Osteoblast (primary cell): Measurements from ENCODE around the gene SCGB1C1. TPM values are rescaled to one million over a fixed set of nuclear protein-coding genes. Genes with fewer than 3 reads are reported as not detected.
"Not testable (repeated sequence)": the region's sequence is repeated elsewhere in the genome, so short reads cannot be mapped to it uniquely, and the experiment has no call there.

ENCODE experiments used
- DNase-seq: peaks from one replicate; pipeline ENCODE4 v3.0.0; 2011; ENCODE audit warnings: low spot score, mixed read lengths; ENCODE audit not compliant: insufficient read length; ENCODE audit errors: missing footprints
- H2AFZ ChIP-seq: 2 replicates; pipeline ENCODE4 v1.6.0; 2011; ENCODE audit warnings: mild to moderate bottlenecking, low read length
- H3K27ac ChIP-seq: 2 replicates; pipeline ENCODE4 v1.5.1; 2011; ENCODE audit warnings: mild to moderate bottlenecking, low read depth, low read length, moderate library complexity
- H3K27me3 ChIP-seq: 2 replicates; pipeline ENCODE4 v1.6.0; 2012; ENCODE audit warnings: mild to moderate bottlenecking, control low read depth, inconsistent platforms, low read length, moderate library complexity; ENCODE audit not compliant: insufficient read depth
- H3K36me3 ChIP-seq: 2 replicates; pipeline ENCODE4 v1.5.1; 2011; ENCODE audit warnings: mild to moderate bottlenecking, low read length, control low read depth, moderate library complexity; ENCODE audit not compliant: insufficient read depth
- H3K4me1 ChIP-seq: 2 replicates; pipeline ENCODE4 v1.5.1; 2011; ENCODE audit warnings: mild to moderate bottlenecking, low read length, control low read depth, moderate library complexity; ENCODE audit not compliant: insufficient read depth
- H3K4me2 ChIP-seq: 2 replicates; pipeline ENCODE4 v1.6.0; 2011; ENCODE audit warnings: mild to moderate bottlenecking, low read length; ENCODE audit not compliant: insufficient read depth
- H3K4me3 ChIP-seq: fragments of 200-600 bp; sonication (generic); 3 replicates; pipeline ENCODE4 v1.5.1; 2012; ENCODE audit warnings: mild to moderate bottlenecking, low read length, inconsistent platforms; ENCODE audit not compliant: insufficient read depth
- H3K79me2 ChIP-seq: 2 replicates; pipeline ENCODE4 v1.6.0; 2012; ENCODE audit warnings: mild to moderate bottlenecking, low read length, control low read depth, inconsistent platforms; ENCODE audit not compliant: insufficient read depth
- H3K9me3 ChIP-seq: 2 replicates; pipeline ENCODE4 v1.5.1; 2011; ENCODE audit warnings: low read depth, low read length, control low read depth
- H4K20me1 ChIP-seq: 2 replicates; pipeline ENCODE4 v1.6.0; 2012; ENCODE audit warnings: mild to moderate bottlenecking, low read length, control low read depth; ENCODE audit not compliant: insufficient read depth
- CTCF ChIP-seq: IDR thresholded peaks from 2 replicates; pipeline ENCODE4 v1.5.1; 2011; ENCODE audit warnings: mild to moderate bottlenecking, low read depth, low read length, moderate library complexity; ENCODE audit errors: extremely low read depth
- small RNA-seq: library from RNA; depleted of rRNA; stranded (forward); fragments of <200 nt; gene quantifications from one replicate; pipeline ENCODE3, GENCODE V24; 2012
- total RNA-seq: library from RNA; depleted of rRNA; stranded (reverse); fragments of >200 nt; gene quantifications from 2 replicates; pipeline ENCODE4 v1.2.3, GENCODE V29; 2012

Gene SCGB1C1
- total RNA-seq, 1 donor: not detected

- H2AFZ ChIP-seq: peak within 1 kb of the TSS; percentile 96
- peaks cover 58% of the 10 kb centered on the region for H3K79me2 ChIP-seq
- peaks cover 22% of the 10 kb centered on the region for H4K20me1 ChIP-seq
- H3K36me3 ChIP-seq: peaks cover 21% of the 10 kb centered on the region
- peak within 1 kb of the TSS; percentile 100 for H3K4me2 ChIP-seq
- peak within 1 kb of the TSS; percentile 90 for H3K27ac ChIP-seq
- peak; percentile 99 for DNase-seq
- no peak for TF ChIP-seq CTCF
- peaks cover 19% of the 10 kb centered on the region for H3K4me1 ChIP-seq
- H3K27me3 ChIP-seq: no peaks in the 10 kb centered on the region
- H3K4me3 ChIP-seq: peak within 1 kb of the TSS; percentile 91
- H3K9me3 ChIP-seq: no peaks in the 10 kb centered on the region
Measured at GRCh38 chr11:236774-237767, 44.2 kb downstream of the SCGB1C1 start, which contains the start of gene PSMD13. PSMD13 (plus strand) TSS chr11:236976; CDS start chr11:237050, 74 bp downstream.

DNA sequence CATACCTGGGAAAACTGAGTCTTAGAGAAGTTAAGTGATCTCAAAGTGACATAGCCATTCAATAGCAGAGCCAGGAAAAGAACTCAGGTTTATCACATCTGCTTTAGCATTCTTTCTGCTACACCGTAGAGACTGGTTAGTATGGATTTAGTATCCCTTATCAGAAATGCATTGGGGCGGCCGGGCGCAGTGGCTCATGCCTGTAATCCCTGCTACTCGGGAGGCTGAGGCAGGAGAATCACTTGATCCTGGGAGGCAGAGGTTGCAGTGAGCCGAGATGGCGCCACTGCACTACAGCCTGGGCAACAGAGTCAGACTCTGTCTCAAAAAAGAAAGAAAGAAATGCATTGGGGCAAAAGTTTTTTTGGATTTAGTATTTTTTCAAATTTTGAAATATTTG is 45.5 kb downstream of the SCGB1C1 start:
- H2AFZ ChIP-seq, H3K4me3 ChIP-seq, H3K9me3 ChIP-seq, DNase-seq, H3K27me3 ChIP-seq: not testable (repeated sequence)
- H3K27ac ChIP-seq: peak overlapping the region; percentile 90
- H3K36me3 ChIP-seq: peaks cover 32% of the 10 kb centered on the region
- peaks cover 63% of the 10 kb centered on the region for H3K79me2 ChIP-seq
- peaks cover 19% of the 10 kb centered on the region for H3K4me1 ChIP-seq
- peaks cover 25% of the 10 kb centered on the region for H4K20me1 ChIP-seq
- peak overlapping the region; percentile 100 for H3K4me2 ChIP-seq

DNA sequence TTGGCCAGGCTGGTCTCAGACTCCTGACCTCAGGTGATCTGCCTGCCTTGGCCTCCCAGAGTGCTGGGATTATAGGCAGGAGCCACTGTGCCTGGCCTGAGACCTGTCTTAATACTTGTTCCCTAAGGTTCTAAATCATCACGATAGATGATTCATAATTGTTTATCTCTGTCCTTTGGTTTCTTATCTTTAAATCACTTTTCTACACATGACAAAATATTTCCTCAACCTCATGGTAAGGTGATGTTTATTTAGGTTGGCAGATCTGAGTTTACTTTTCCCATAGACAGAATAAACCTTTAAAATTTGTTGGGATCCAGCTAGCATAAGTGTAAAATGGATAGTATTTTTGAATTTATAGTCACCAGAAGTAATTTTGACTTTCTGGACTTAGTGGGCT is 47.4 kb downstream of the SCGB1C1 start:
- Histone ChIP-seq H3K36me3 (peaks cover 52% of the 10 kb centered on the region), H3K27ac (no peak overlapping the region), H4K20me1 (peaks cover 34% of the 10 kb centered on the region), H3K9me3 (no peaks in the 10 kb centered on the region), H3K4me3 (no peak overlapping the region), H3K27me3 (no peaks in the 10 kb centered on the region), H2AFZ (no peak overlapping the region), H3K4me2 (no peak overlapping the region), H3K79me2 (peaks cover 67% of the 10 kb centered on the region), H3K4me1 (peaks cover 16% of the 10 kb centered on the region)
- no peak for TF ChIP-seq CTCF
- no peak for DNase-seq

- TF ChIP-seq CTCF: no peak
- Histone ChIP-seq H3K4me3 (no peak overlapping the region), H3K4me1 (peaks cover 11% of the 10 kb centered on the region), H3K79me2 (peaks cover 63% of the 10 kb centered on the region), H3K9me3 (no peaks in the 10 kb centered on the region), H4K20me1 (peaks cover 35% of the 10 kb centered on the region), H3K27me3 (no peaks in the 10 kb centered on the region), H3K36me3 (peaks cover 64% of the 10 kb centered on the region), H3K4me2 (no peak overlapping the region), H2AFZ (no peak overlapping the region), H3K27ac (no peak overlapping the region)
- DNase-seq: no peak
Measured at GRCh38 chr11:241634-242033, 48.8 kb downstream of the SCGB1C1 start.

Small RNA genes within 50 kb of the gene (small RNA-seq; reads per million reads assigned to genes)
- not detected for gene RNU6-447P

Other genes starting within 250 kb of the SCGB1C1 start
- gene BET1L, start 14.3 kb downstream of the SCGB1C1 start, total RNA-seq: 24.6 and 25.6 TPM in 2 replicates
- gene RIC8A, start 14.6 kb downstream of the SCGB1C1 start, total RNA-seq: 128 and 134 TPM in 2 replicates
- 10.9 and 11.2 TPM in 2 replicates for gene SIRT3, start 43.3 kb downstream of the SCGB1C1 start, total RNA-seq
- gene PSMD13, start 43.9 kb downstream of the SCGB1C1 start, total RNA-seq: 110 and 117 TPM in 2 replicates
- gene NLRP6, start 85.3 kb downstream of the SCGB1C1 start, total RNA-seq: not detected in 2 replicates
- gene PGGHG, start 96.0 kb downstream of the SCGB1C1 start, total RNA-seq: 7.7 and 8.7 TPM in 2 replicates
- not detected in 2 replicates for gene IFITM5, start 106.4 kb downstream of the SCGB1C1 start, total RNA-seq
- 54.5 and 105 TPM in 2 replicates for gene IFITM2, start 114.7 kb downstream of the SCGB1C1 start, total RNA-seq
- 48.6 and 64.4 TPM in 2 replicates for gene IFITM1, start 121.0 kb downstream of the SCGB1C1 start, total RNA-seq
- 98.4 and 116 TPM in 2 replicates for gene IFITM3, start 127.8 kb downstream of the SCGB1C1 start, total RNA-seq
- 0.88 and 2.2 TPM in 2 replicates for gene B4GALNT4, start 176.4 kb downstream of the SCGB1C1 start, total RNA-seq
- 0.88 and 2.5 TPM in 2 replicates for gene PKP3, start 201.1 kb downstream of the SCGB1C1 start, total RNA-seq
- 10.9 and 14.5 TPM in 2 replicates for gene SIGIRR, start 221.9 kb downstream of the SCGB1C1 start, total RNA-seq
- gene ANO9, start 248.9 kb downstream of the SCGB1C1 start, total RNA-seq: under 0.01 TPM in 1 of 2 replicates, not detected in the other